ENCODE results near the gene FZD7. TPM values are rescaled to one million over a fixed set of nuclear protein-coding genes. Genes with fewer than 3 reads are reported as not detected.

The FZD7 gene
- total RNA-seq, 2 donors from 2014 or later, result 0.30 to 1.0 TPM

- DNase-seq (ENCODE audit: low spot score in 2 of 2), result no peak
- Mint-ChIP-seq H3K36me3 (no peaks in the 10 kb centered on the region), H3K9me3 (no peaks in the 10 kb centered on the region), H3K27ac (no peak overlapping the region)
- no peak for ATAC-seq
These were observed 12.9 kb downstream of the FZD7 start for GRCh38 chr2:202046572-202046971.

GRCh38 chr2:202049092-202049728 lies 15.6 kb downstream of the FZD7 start:
- no peak for DNase-seq (ENCODE audit: low spot score in 2 of 2)
- Mint-ChIP-seq H3K27ac (no peak overlapping the region), H3K36me3 (no peaks in the 10 kb centered on the region), H3K9me3 (no peaks in the 10 kb centered on the region)
- ATAC-seq, result no peak

GRCh38 chr2:202049840-202050239 lies 16.2 kb downstream of the FZD7 start:
- H3K9me3 Mint-ChIP-seq, result no peaks in the 10 kb centered on the region
- H3K36me3 Mint-ChIP-seq, result no peaks in the 10 kb centered on the region
- no peak overlapping the region for H3K27ac Mint-ChIP-seq
- no peak for DNase-seq (ENCODE audit: low spot score in 2 of 2)
- ATAC-seq, result no peak

- Mint-ChIP-seq H3K36me3 (no peaks in the 10 kb centered on the region), H3K9me3 (no peaks in the 10 kb centered on the region), H3K27ac (no peak overlapping the region)
- ATAC-seq, result no peak
- no peak for DNase-seq (ENCODE audit: low spot score in 2 of 2)
These were observed 17.0 kb downstream of the FZD7 start for GRCh38 chr2:202050652-202051051.

GRCh38 chr2:202051499-202052161 lies 18.0 kb downstream of the FZD7 start:
- Mint-ChIP-seq H3K9me3 (no peaks in the 10 kb centered on the region), H3K27ac (no peak overlapping the region), H3K36me3 (no peaks in the 10 kb centered on the region)
- no peak for DNase-seq (ENCODE audit: low spot score in 2 of 2)
- ATAC-seq, result no peak

GRCh38 chr2:202052235-202052634 lies 18.6 kb downstream of the FZD7 start:
- no peak for DNase-seq (ENCODE audit: low spot score in 2 of 2)
- ATAC-seq, result no peak
- H3K36me3 Mint-ChIP-seq, result no peaks in the 10 kb centered on the region
- H3K27ac Mint-ChIP-seq, result no peak overlapping the region
- H3K9me3 Mint-ChIP-seq, result no peaks in the 10 kb centered on the region

GRCh38 chr2:202054679-202055078 lies 21.0 kb downstream of the FZD7 start:
- Mint-ChIP-seq H3K9me3 (no peaks in the 10 kb centered on the region), H3K36me3 (no peaks in the 10 kb centered on the region)
- no peak for ATAC-seq

GRCh38 chr2:202056611-202057010 lies 23.0 kb downstream of the FZD7 start:
- Mint-ChIP-seq H3K27ac (no peak overlapping the region), H3K9me3 (no peaks in the 10 kb centered on the region), H3K36me3 (no peaks in the 10 kb centered on the region)
- ATAC-seq (no peak), DNase-seq (ENCODE audit: low spot score in 2 of 2) (no peak)

More at GRCh38 chr2:202054679-202055078, 21.0 kb downstream of the FZD7 start:
- H3K27ac Mint-ChIP-seq, result no peak overlapping the region
- no peak for DNase-seq (ENCODE audit: low spot score in 2 of 2)

- Mint-ChIP-seq H3K9me3 (no peaks in the 10 kb centered on the region), H3K27ac (no peak overlapping the region), H3K36me3 (no peaks in the 10 kb centered on the region)
- DNase-seq (ENCODE audit: low spot score in 2 of 2) (no peak), ATAC-seq (no peak)
These were observed 26.6 kb downstream of the FZD7 start for GRCh38 chr2:202060218-202060617.

GRCh38 chr2:202061695-202062094 lies 28.0 kb downstream of the FZD7 start:
- DNase-seq (ENCODE audit: low spot score in 2 of 2) (no peak), ATAC-seq (no peak)
- Mint-ChIP-seq H3K36me3 (no peaks in the 10 kb centered on the region), H3K9me3 (no peaks in the 10 kb centered on the region), H3K27ac (no peak overlapping the region)

- no peaks in the 10 kb centered on the region for H3K9me3 Mint-ChIP-seq
- DNase-seq (ENCODE audit: low spot score in 2 of 2) (peak in 1 of 2 donors; percentile 4), ATAC-seq (peak; percentile 13 to 77)
- no peak overlapping the region for H3K27ac Mint-ChIP-seq
- no peaks in the 10 kb centered on the region for H3K36me3 Mint-ChIP-seq
These were observed 30.7 kb downstream of the FZD7 start for GRCh38 chr2:202064171-202064880.

GRCh38 chr2:202064881-202065230 lies 31.2 kb downstream of the FZD7 start:
- Mint-ChIP-seq H3K9me3 (no peaks in the 10 kb centered on the region), H3K36me3 (no peaks in the 10 kb centered on the region), H3K27ac (no peak overlapping the region)
- ATAC-seq, result no peak
- DNase-seq (ENCODE audit: low spot score in 2 of 2), result no peak

GRCh38 chr2:202065876-202066275 lies 32.2 kb downstream of the FZD7 start:
- no peaks in the 10 kb centered on the region for H3K36me3 Mint-ChIP-seq
- no peak for DNase-seq (ENCODE audit: low spot score in 2 of 2)
- no peak overlapping the region for H3K27ac Mint-ChIP-seq
- ATAC-seq, result no peak
- no peaks in the 10 kb centered on the region for H3K9me3 Mint-ChIP-seq

- H3K36me3 Mint-ChIP-seq, result no peaks in the 10 kb centered on the region
- H3K27ac Mint-ChIP-seq, result no peak overlapping the region
- DNase-seq (ENCODE audit: low spot score in 2 of 2) (no peak), ATAC-seq (no peak)
- H3K9me3 Mint-ChIP-seq, result no peaks in the 10 kb centered on the region
These were observed 33.2 kb downstream of the FZD7 start for GRCh38 chr2:202066875-202067274.

GRCh38 chr2:202067589-202067988 lies 33.9 kb downstream of the FZD7 start:
- ATAC-seq, result no peak
- no peak for DNase-seq (ENCODE audit: low spot score in 2 of 2)
- Mint-ChIP-seq H3K36me3 (no peaks in the 10 kb centered on the region), H3K27ac (no peak overlapping the region), H3K9me3 (no peaks in the 10 kb centered on the region)

- no peaks in the 10 kb centered on the region for H3K9me3 Mint-ChIP-seq
- DNase-seq (ENCODE audit: low spot score in 2 of 2) (no peak), ATAC-seq (no peak)
- H3K27ac Mint-ChIP-seq, result no peak overlapping the region
- H3K36me3 Mint-ChIP-seq, result no peaks in the 10 kb centered on the region
These were observed 35.8 kb downstream of the FZD7 start for GRCh38 chr2:202069170-202070067.

- DNase-seq (ENCODE audit: low spot score in 2 of 2), result no peak
- Mint-ChIP-seq H3K27ac (no peak overlapping the region), H3K9me3 (no peaks in the 10 kb centered on the region), H3K36me3 (no peaks in the 10 kb centered on the region)
- ATAC-seq, result peak in 1 of 2 donors; percentile 74
These were observed 37.5 kb downstream of the FZD7 start for GRCh38 chr2:202071107-202071506.
